ENCODE data around the gene ITGBL1.

- TF ChIP-seq EZH2 (IDR thresholded peaks at IDR 0.05; ENCODE audit: borderline replicate concordance, low read depth, low read length, severe bottlenecking): no peak
- TF ChIP-seq, protein P1, sequence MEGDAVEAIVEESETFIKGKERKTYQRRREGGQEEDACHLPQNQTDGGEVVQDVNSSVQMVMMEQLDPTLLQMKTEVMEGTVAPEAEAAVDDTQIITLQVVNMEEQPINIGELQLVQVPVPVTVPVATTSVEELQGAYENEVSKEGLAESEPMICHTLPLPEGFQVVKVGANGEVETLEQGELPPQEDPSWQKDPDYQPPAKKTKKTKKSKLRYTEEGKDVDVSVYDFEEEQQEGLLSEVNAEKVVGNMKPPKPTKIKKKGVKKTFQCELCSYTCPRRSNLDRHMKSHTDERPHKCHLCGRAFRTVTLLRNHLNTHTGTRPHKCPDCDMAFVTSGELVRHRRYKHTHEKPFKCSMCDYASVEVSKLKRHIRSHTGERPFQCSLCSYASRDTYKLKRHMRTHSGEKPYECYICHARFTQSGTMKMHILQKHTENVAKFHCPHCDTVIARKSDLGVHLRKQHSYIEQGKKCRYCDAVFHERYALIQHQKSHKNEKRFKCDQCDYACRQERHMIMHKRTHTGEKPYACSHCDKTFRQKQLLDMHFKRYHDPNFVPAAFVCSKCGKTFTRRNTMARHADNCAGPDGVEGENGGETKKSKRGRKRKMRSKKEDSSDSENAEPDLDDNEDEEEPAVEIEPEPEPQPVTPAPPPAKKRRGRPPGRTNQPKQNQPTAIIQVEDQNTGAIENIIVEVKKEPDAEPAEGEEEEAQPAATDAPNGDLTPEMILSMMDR (IDR thresholded peaks at IDR 0.05; ENCODE audit: borderline replicate concordance, extremely low read depth, low read length, poor library complexity, severe bottlenecking): no peak
Observed at GRCh38 chr13:101522607-101523006, 70.1 kb downstream of the ITGBL1 start.
